ENCODE measurements around the gene ATXN1. TPM values are rescaled to one million over a fixed set of nuclear protein-coding genes. Genes with fewer than 3 reads are reported as not detected.

Gene ATXN1
- total RNA-seq, 1 experiment from 2014 or later: 5.6 TPM

GRCh38 chr6:16338577-16339264 is 422.5 kb downstream of the ATXN1 start:
- H2AK5ac ChIP-seq (ENCODE audit: insufficient read length, low read length): no peak overlapping the region
- H3K27ac Mint-ChIP-seq: no peak overlapping the region; a peak in 1 of 7 replicates

More at GRCh38 chr6:16338577-16339264, 422.5 kb downstream of the ATXN1 start:
- H4K91ac ChIP-seq (ENCODE audit: insufficient read length, low read depth, low read length): no peak overlapping the region
- H3K23ac ChIP-seq (ENCODE audit: insufficient read length, low read depth, low read length): no peak overlapping the region
- H3K9me3 ChIP-seq (ENCODE audit: control insufficient read depth, low read depth, low read length): no peaks in the 10 kb centered on the region
- no peak overlapping the region for H3K9ac ChIP-seq (ENCODE audit: extremely low read depth, insufficient read length, low read length)
- H4K5ac ChIP-seq (ENCODE audit: insufficient read length, low read depth, low read length): no peak overlapping the region
- H3K4me1 ChIP-seq (ENCODE audit: insufficient read depth, low read length): no peaks in the 10 kb centered on the region
- H3K4ac ChIP-seq (ENCODE audit: low read depth, low read length): no peak overlapping the region
- TF ChIP-seq CTCF (conservative IDR thresholded peaks at IDR 0.05): peak; percentile 62
- H3K4me1 Mint-ChIP-seq: peaks cover 10 to 12% of the 10 kb centered on the region in 2 experiments
- no peak overlapping the region for H3K14ac ChIP-seq (ENCODE audit: insufficient read depth, low read length)
- no peak overlapping the region for H4K8ac ChIP-seq (replicated peaks; ENCODE audit: insufficient read length, low read depth, low read length)
- no peaks in the 10 kb centered on the region for H3K23me2 ChIP-seq (ENCODE audit: insufficient read length, low read depth, low read length, poor library complexity, severe bottlenecking)
- no peak overlapping the region for H3T11ph ChIP-seq (ENCODE audit: low read length)
- H3K79me2 ChIP-seq (ENCODE audit: insufficient read depth, low read length): no peaks in the 10 kb centered on the region
- no peaks in the 10 kb centered on the region for H3K79me1 ChIP-seq (ENCODE audit: insufficient read depth, low read depth, low read length, poor library complexity, severe bottlenecking)
- H3K36me3 Mint-ChIP-seq (ENCODE audit: insufficient read depth in 1 of 3, low read depth in 3 of 3): no peaks in the 10 kb centered on the region; a peak in 1 of 7 replicates
- no peak for DNase-seq
- H2BK120ac ChIP-seq (ENCODE audit: low read depth, low read length, poor library complexity, severe bottlenecking): no peak overlapping the region
- H4K20me1 ChIP-seq (ENCODE audit: control insufficient read depth, insufficient read depth, insufficient read length): no peaks in the 10 kb centered on the region
- H2BK15ac ChIP-seq (ENCODE audit: low read depth, low read length): no peak overlapping the region
- no peak overlapping the region for H3K18ac ChIP-seq (ENCODE audit: insufficient read length, low read depth, low read length)
- H3K56ac ChIP-seq (ENCODE audit: insufficient read length, low read depth, low read length): no peak overlapping the region
- no peak overlapping the region for H3K4me2 ChIP-seq (ENCODE audit: insufficient read depth, insufficient read length, low read length)
- H3K27me3 ChIP-seq (ENCODE audit: insufficient read depth, low read length): no peaks in the 10 kb centered on the region
- no peak overlapping the region for H2AFZ ChIP-seq (ENCODE audit: low read length)
- H2BK12ac ChIP-seq (ENCODE audit: insufficient read length, low read depth, low read length): no peak overlapping the region
- no CpG with 5 or more reads among the region's 10 CpGs for WGBS (ENCODE audit: extremely low coverage, insufficient read length, low lambda C conversion rate)
- H3K4me3 Mint-ChIP-seq: no peak overlapping the region
- no peak overlapping the region for H2BK20ac ChIP-seq (ENCODE audit: low read depth, low read length, poor library complexity, severe bottlenecking)
- no peak overlapping the region for H3K27ac ChIP-seq (ENCODE audit: insufficient read length, low read depth, low read length)
- H3K9me3 Mint-ChIP-seq: no peaks in the 10 kb centered on the region; a peak in 2 of 5 replicates
- no peak overlapping the region for H2BK5ac ChIP-seq (ENCODE audit: insufficient read length, low read length)
- no peaks in the 10 kb centered on the region; the same call in 1 of the 2 replicates for H3K27me3 Mint-ChIP-seq (ENCODE audit: low read depth)
